OCI-LY1 (cell line): ENCODE measurements around the gene EDN1.

Experiments
- H2AFZ ChIP-seq: fragments of 200-600 bp; sonication (generic), shearing (Covaris generic); 2 replicates; pipeline ENCODE4 v1.6.0; 2014; ENCODE audit warnings: antibody characterized with exemption, mild to moderate bottlenecking, low read length
- H3F3A ChIP-seq: fragments of 200-600 bp; sonication (generic), shearing (Covaris generic); 2 replicates; pipeline ENCODE4 v1.6.0; 2014; ENCODE audit warnings: mild to moderate bottlenecking, antibody characterized with exemption, low read length, moderate library complexity; ENCODE audit not compliant: insufficient read depth
- H3K27ac ChIP-seq: fragments of 200-600 bp; sonication (generic); 2 replicates; pipeline ENCODE4 v1.5.1; 2014; ENCODE audit warnings: low read length, mixed run types, mild to moderate bottlenecking, low read depth; ENCODE audit not compliant: poor library complexity, severe bottlenecking
- H3K27me3 ChIP-seq: fragments of 200-600 bp; sonication (generic); 2 replicates; pipeline ENCODE4 v1.6.0; 2014; ENCODE audit warnings: antibody characterized with exemption, mild to moderate bottlenecking, low read length, moderate library complexity; ENCODE audit not compliant: insufficient read depth
- H3K36me3 ChIP-seq: fragments of 200-600 bp; sonication (generic); 2 replicates; pipeline ENCODE4 v1.6.1; 2014; ENCODE audit warnings: mild to moderate bottlenecking, antibody characterized with exemption, low read length, moderate library complexity, mixed read lengths; ENCODE audit not compliant: insufficient read depth
- H3K4me1 ChIP-seq: fragments of 200-600 bp; sonication (generic); 2 replicates; pipeline ENCODE4 v1.5.1; 2014; ENCODE audit warnings: mild to moderate bottlenecking, low read length, moderate library complexity; ENCODE audit not compliant: insufficient read depth, severe bottlenecking
- H3K4me2 ChIP-seq: fragments of 200-600 bp; sonication (generic), shearing (Covaris generic); 2 replicates; pipeline ENCODE4 v1.6.1; 2014; ENCODE audit warnings: low read length
- H3K4me3 ChIP-seq: fragments of 200-600 bp; sonication (generic); 2 replicates; pipeline ENCODE4 v1.5.1; 2014; ENCODE audit warnings: low read length, low read depth, mild to moderate bottlenecking, mixed read lengths; ENCODE audit not compliant: poor library complexity, severe bottlenecking
- H3K79me2 ChIP-seq: fragments of 200-600 bp; shearing (Covaris generic); 2 replicates; pipeline ENCODE4 v1.6.1; 2016; ENCODE audit warnings: mixed run types, low read length, mixed read lengths; ENCODE audit not compliant: insufficient read depth
- H3K9ac ChIP-seq: fragments of 200-600 bp; sonication (generic), shearing (Covaris generic); 2 replicates; pipeline ENCODE4 v1.6.1; 2014; ENCODE audit warnings: mild to moderate bottlenecking, low read length, mixed read lengths
- H3K9me2 ChIP-seq: fragments of 200-600 bp; sonication (generic), shearing (Covaris generic); 2 replicates; pipeline ENCODE4 v1.6.1; 2014; ENCODE audit warnings: low read depth, mild to moderate bottlenecking, low read length, mixed read lengths
- H3K9me3 ChIP-seq: fragments of 200-600 bp; shearing (Covaris generic); 2 replicates; pipeline ENCODE4 v1.6.1; 2014; ENCODE audit warnings: low read length, mixed read lengths
- H4K20me1 ChIP-seq: fragments of 200-600 bp; sonication (generic), shearing (Covaris generic); 2 replicates; pipeline ENCODE4 v1.6.0; 2016; ENCODE audit warnings: mild to moderate bottlenecking, low read length; ENCODE audit not compliant: insufficient read depth
- CTCF ChIP-seq: fragments of 200-600 bp; sonication (generic), shearing (Covaris generic); IDR thresholded peaks from 2 replicates; pipeline ENCODE4 v1.5.1; 2017; ENCODE audit warnings: mild to moderate bottlenecking, antibody characterized with exemption, low read length, moderate library complexity, mixed read lengths
- EZH2 ChIP-seq: fragments of 200-600 bp; sonication (generic), shearing (Covaris generic); IDR thresholded peaks from 2 replicates; pipeline ENCODE4 v1.8.0; 2017; ENCODE audit warnings: borderline replicate concordance, mixed run types, mild to moderate bottlenecking, antibody characterized with exemption, low read length, moderate library complexity, mixed read lengths

The EDN1 gene

GRCh38 chr6:12339808-12340487 is 49.8 kb downstream of the EDN1 start:
- Histone ChIP-seq H2AFZ (no peak overlapping the region), H3K9me3 (no peaks in the 10 kb centered on the region), H4K20me1 (no peaks in the 10 kb centered on the region), H3K9me2 (no peaks in the 10 kb centered on the region), H3K27me3 (no peaks in the 10 kb centered on the region), H3F3A (no peaks in the 10 kb centered on the region), H3K27ac (no peak overlapping the region), H3K4me2 (no peak overlapping the region), H3K4me1 (no peaks in the 10 kb centered on the region), H3K36me3 (no peaks in the 10 kb centered on the region), H3K9ac (no peak overlapping the region), H3K79me2 (no peaks in the 10 kb centered on the region), H3K4me3 (no peak overlapping the region)
- no peak for TF ChIP-seq EZH2
- no peak for TF ChIP-seq CTCF

- H3K79me2 ChIP-seq, result no peaks in the 10 kb centered on the region
- H2AFZ ChIP-seq, result no peak overlapping the region
- no peaks in the 10 kb centered on the region for H3K4me1 ChIP-seq
- H3K9ac ChIP-seq, result no peak overlapping the region
- H3K4me2 ChIP-seq, result no peak overlapping the region
- H3K9me2 ChIP-seq, result no peaks in the 10 kb centered on the region
- H3K36me3 ChIP-seq, result no peaks in the 10 kb centered on the region
- H3K27ac ChIP-seq, result no peak overlapping the region
- TF ChIP-seq EZH2 (no peak), CTCF (no peak)
- no peak overlapping the region for H3K4me3 ChIP-seq
- no peaks in the 10 kb centered on the region for H4K20me1 ChIP-seq
- no peaks in the 10 kb centered on the region for H3F3A ChIP-seq
- H3K27me3 ChIP-seq, result no peaks in the 10 kb centered on the region
- H3K9me3 ChIP-seq, result no peaks in the 10 kb centered on the region
These were observed 50.3 kb downstream of the EDN1 start for GRCh38 chr6:12340488-12340818.

- no peak for TF ChIP-seq CTCF
- TF ChIP-seq EZH2, result no peak
- Histone ChIP-seq H3K27me3 (no peaks in the 10 kb centered on the region), H3K4me3 (no peak overlapping the region), H3K36me3 (no peaks in the 10 kb centered on the region), H3K9ac (no peak overlapping the region), H4K20me1 (no peaks in the 10 kb centered on the region), H3K79me2 (no peaks in the 10 kb centered on the region), H3K4me2 (no peak overlapping the region), H2AFZ (no peak overlapping the region), H3K9me2 (no peaks in the 10 kb centered on the region), H3K27ac (no peak overlapping the region), H3K4me1 (no peaks in the 10 kb centered on the region), H3F3A (no peaks in the 10 kb centered on the region), H3K9me3 (no peaks in the 10 kb centered on the region)
These were observed 52.5 kb downstream of the EDN1 start for GRCh38 chr6:12342664-12343063.
